Measurements from ENCODE around the gene ECHS1.

The ECHS1 gene

GRCh38 chr10:133403359-133403758, 30.2 kb upstream of the ECHS1 start:
- H3K27ac ChIP-seq (ENCODE audit: poor library complexity, severe bottlenecking), result no peak overlapping the region
- no peak for TF ChIP-seq CTCF (IDR thresholded peaks at IDR 0.05; ENCODE audit: poor library complexity, severe bottlenecking)
- no peaks in the 10 kb centered on the region for H3K27me3 ChIP-seq (ENCODE audit: insufficient read depth, poor library complexity, severe bottlenecking)
- H3K9me3 ChIP-seq (ENCODE audit: severe bottlenecking), result no peaks in the 10 kb centered on the region
- DNase-seq (ENCODE audit: low spot score), result peak; percentile 9
- H3K4me3 ChIP-seq (ENCODE audit: severe bottlenecking), result no peak overlapping the region
- ATAC-seq (ENCODE audit: low read depth), result no peak
- no peaks in the 10 kb centered on the region for H3K4me1 ChIP-seq (ENCODE audit: insufficient read depth, poor library complexity, severe bottlenecking)
- H3K36me3 ChIP-seq (ENCODE audit: low read depth), result peaks cover 63% of the 10 kb centered on the region

DNA sequence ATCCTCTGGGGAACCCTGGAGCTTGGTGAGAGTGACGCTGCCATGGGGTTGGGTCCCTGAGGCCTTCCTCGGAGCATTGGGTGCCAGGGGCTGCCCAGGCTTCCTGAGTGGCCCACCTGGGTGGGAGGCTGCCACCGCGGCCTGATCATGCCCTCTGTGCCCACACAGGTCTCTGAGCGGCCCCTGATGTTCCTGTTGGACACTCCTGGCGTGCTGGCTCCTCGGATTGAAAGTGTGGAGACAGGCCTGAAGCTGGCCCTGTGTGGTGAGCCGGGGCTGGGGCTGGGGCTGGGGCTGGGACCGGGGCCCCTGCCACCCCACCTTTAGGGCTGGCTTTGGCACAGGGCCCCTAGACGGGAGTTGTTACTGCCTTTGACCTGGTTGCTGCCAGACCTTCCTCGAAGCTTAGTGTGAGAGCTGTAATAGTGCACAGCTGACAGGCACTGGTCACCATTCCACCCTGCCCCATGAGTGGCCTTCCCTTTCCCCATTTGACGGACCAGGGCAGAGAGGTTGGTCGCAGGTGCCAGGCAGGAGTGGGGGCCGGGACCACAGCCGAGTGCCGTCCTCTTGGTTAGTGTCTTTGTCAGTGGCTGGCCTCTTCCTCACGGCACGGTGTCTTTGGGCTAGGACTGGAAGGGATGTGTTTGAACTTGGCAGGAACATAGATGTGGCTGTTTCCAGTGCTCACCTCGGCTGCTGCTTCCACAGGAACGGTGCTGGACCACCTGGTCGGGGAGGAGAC, 29.0 kb upstream of the ECHS1 start:
- TF ChIP-seq CTCF (IDR thresholded peaks at IDR 0.05; ENCODE audit: poor library complexity, severe bottlenecking), result no peak
- Histone ChIP-seq H3K27ac (ENCODE audit: poor library complexity, severe bottlenecking) (no peak overlapping the region), H3K9me3 (ENCODE audit: severe bottlenecking) (no peaks in the 10 kb centered on the region), H3K4me3 (ENCODE audit: severe bottlenecking) (no peak overlapping the region), H3K27me3 (ENCODE audit: insufficient read depth, poor library complexity, severe bottlenecking) (no peaks in the 10 kb centered on the region), H3K36me3 (ENCODE audit: low read depth) (peaks cover 60% of the 10 kb centered on the region), H3K4me1 (ENCODE audit: insufficient read depth, poor library complexity, severe bottlenecking) (no peaks in the 10 kb centered on the region)
- ATAC-seq (ENCODE audit: low read depth) (no peak), DNase-seq (ENCODE audit: low spot score) (peak; percentile 50)

- DNase-seq (ENCODE audit: low spot score) (peak; percentile 27), ATAC-seq (ENCODE audit: low read depth) (no peak)
- Histone ChIP-seq H3K9me3 (ENCODE audit: severe bottlenecking) (no peaks in the 10 kb centered on the region), H3K4me3 (ENCODE audit: severe bottlenecking) (no peak overlapping the region), H3K4me1 (ENCODE audit: insufficient read depth, poor library complexity, severe bottlenecking) (no peaks in the 10 kb centered on the region), H3K27me3 (ENCODE audit: insufficient read depth, poor library complexity, severe bottlenecking) (no peaks in the 10 kb centered on the region), H3K27ac (ENCODE audit: poor library complexity, severe bottlenecking) (no peak overlapping the region), H3K36me3 (ENCODE audit: low read depth) (peaks cover 62% of the 10 kb centered on the region)
- TF ChIP-seq CTCF (IDR thresholded peaks at IDR 0.05; ENCODE audit: poor library complexity, severe bottlenecking), result no peak
Measured at GRCh38 chr10:133401500-133401899, 28.3 kb upstream of the ECHS1 start.

- Histone ChIP-seq H3K27me3 (ENCODE audit: insufficient read depth, poor library complexity, severe bottlenecking) (no peaks in the 10 kb centered on the region), H3K27ac (ENCODE audit: poor library complexity, severe bottlenecking) (no peak overlapping the region), H3K9me3 (ENCODE audit: severe bottlenecking) (no peaks in the 10 kb centered on the region), H3K4me3 (ENCODE audit: severe bottlenecking) (no peak overlapping the region), H3K4me1 (ENCODE audit: insufficient read depth, poor library complexity, severe bottlenecking) (no peaks in the 10 kb centered on the region), H3K36me3 (ENCODE audit: low read depth) (peaks cover 63% of the 10 kb centered on the region)
- no peak for TF ChIP-seq CTCF (IDR thresholded peaks at IDR 0.05; ENCODE audit: poor library complexity, severe bottlenecking)
- DNase-seq (ENCODE audit: low spot score) (peak; percentile 30), ATAC-seq (ENCODE audit: low read depth) (no peak)
Measured at GRCh38 chr10:133400624-133401424, 27.7 kb upstream of the ECHS1 start.
